Fibroblast of skin of abdomen (primary cell): Measurements from ENCODE around the gene STUM.
"Not testable (repeated sequence)": the region's sequence is repeated elsewhere in the genome, so short reads cannot be mapped to it uniquely, and the experiment has no call there.

Source experiments
- DNase-seq: peaks from one replicate; pipeline ENCODE4 v3.0.0-alpha.2; 2013

STUM gene

DNA sequence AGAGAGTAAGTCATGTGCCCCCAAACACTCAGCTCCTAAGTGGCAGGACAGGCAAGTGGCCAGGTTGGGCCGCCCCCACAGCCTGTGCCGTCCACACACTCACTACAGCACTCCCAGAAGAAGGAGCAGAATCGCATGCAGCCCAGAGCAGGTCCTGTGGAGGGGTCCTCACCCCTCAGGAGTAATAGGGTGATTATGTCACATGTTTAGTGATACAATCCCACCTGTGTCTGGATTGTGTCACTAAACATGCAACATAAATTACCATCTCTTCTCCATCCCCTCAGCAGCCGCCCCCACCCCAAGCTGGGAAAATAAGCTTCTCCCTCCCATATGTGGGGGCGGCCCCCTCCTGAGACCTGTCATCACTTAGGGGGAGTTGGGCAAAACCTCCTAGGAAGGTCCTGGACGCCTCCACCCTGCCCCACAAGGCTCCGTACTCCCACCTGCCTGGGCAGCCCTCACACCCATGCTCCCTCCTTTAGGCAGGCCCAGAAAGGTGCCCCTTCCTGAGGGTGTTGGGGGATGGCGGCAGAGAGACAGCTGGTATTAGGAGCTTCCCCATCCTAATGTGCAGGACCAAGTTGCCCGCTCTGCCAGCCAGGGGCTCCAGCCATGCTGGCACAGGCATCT is 56.9 kb downstream of the STUM start:
- DNase-seq, result no peak

DNA sequence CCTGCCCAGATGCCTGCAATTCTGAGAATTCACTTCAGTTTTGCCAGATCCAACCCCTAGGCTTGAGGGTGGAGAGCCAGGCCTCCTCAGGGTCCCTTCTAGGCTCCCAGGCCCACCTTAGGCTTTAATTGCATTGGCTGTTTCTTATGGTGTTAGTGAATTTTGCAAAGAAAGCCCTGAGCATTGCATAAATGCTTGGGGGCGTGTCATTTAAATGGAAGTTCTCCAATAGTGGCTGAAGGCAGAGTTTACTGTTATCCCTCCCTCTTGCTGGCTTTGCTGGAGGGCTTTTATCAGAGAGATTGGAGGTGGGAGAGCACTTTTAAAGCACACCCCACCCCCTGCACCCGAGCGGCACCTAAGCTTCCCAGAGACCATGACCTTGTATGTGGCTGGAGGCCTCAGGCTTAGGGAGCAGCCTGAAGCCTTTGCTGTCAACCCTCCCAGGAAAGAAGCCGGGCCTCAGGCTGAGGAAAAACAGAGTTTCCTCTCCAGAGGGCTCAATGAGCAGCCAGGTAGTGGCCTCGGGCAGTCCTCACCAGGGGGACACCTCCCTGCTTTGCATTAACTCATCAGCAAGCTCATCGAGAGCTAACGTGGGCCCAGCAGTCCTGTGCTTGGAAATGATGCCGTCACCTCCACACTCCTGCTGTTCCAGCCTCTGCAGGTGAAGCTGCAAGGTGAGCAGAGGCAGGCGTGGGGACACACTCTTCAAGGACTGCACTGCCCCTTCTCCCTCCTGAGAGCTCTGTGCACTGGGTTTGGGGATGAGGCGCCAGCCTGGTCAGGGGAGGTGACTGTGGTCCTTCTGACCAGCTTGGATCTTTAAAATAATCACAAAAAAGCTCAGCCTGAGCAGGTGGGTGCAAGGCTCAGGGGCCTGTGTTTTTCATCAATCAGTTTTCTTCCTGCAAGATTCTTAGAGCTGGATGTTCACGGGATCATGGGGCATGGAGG is 58.0 kb downstream of the STUM start:
- no peak for DNase-seq

DNA sequence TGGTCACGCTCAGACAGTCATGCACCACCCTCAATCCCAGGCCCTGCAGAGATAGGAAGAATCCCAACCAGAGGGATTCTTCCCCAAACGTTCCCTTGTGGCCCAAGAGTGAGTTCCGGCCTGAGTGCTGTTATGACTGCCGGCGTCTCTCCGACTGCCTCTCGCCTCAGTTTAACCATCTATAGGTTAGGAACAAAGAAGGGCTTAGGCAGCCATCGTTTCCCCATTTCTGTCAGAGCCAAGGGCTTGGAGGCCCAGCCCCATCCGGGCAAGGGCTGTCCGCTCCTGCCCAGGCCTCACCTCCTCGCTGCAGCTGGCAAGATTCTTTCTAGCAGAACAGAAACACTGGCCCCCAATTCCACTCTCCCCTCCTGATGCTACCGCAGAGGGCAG is 58.7 kb downstream of the STUM start:
- no peak for DNase-seq

DNA sequence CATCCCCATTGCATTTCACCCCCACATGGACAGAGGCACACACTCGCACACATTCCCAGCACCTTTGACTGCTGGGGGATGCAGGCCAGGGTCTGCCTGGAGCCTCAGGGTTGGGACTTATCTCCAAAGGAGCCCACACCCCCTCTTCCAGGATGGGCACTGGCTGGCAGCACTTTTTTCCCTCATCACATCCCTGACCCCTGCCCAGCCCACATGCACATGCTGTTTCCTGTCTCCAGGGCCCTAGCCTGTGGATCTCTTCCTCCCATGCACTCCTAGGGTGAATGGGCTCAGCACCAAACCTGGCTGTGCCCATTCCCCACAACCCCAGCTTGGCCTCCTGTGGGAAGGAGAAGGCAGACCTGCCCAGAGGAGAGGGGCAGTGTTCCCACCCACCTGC is 59.3 kb downstream of the STUM start:
- no peak for DNase-seq

DNA sequence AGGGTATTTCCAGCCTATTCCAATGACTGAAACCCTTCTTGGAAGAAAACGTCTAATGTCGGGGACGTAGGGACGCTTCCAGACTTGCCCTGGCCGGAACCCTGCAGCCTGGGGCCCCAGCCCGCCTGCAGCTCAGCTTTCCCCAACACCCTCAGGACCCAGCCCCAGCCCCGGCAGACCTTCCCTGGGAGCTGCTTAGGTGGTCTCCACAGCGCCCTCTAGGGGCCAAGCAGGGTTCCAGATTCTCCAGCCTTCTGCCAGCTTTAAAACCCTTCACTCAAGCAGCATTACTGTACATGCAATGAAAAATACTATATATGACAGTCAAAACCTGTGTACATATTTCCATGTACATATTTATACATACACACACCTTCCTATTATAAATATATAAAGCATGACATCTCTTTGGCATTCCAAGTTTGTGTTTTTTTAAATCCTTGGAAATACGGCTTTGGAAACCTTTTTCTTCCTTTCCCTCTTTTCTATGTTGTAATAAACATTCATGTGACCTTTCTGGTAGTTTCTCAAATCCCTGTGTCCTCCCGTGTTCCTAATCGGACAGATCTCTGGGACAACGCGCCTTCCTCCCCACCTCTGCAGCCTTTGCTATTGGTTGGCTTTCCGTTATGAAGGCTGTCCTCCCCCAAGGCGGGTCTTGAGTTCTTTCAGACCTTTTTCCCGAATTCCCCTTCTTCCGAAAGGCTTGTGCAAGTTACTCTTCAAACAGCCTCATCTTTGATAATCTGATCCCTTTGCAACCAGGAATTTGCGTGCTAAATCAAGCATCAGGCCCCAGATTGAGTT is 60.3 kb downstream of the STUM start:
- DNase-seq, result peak; percentile 39

DNA sequence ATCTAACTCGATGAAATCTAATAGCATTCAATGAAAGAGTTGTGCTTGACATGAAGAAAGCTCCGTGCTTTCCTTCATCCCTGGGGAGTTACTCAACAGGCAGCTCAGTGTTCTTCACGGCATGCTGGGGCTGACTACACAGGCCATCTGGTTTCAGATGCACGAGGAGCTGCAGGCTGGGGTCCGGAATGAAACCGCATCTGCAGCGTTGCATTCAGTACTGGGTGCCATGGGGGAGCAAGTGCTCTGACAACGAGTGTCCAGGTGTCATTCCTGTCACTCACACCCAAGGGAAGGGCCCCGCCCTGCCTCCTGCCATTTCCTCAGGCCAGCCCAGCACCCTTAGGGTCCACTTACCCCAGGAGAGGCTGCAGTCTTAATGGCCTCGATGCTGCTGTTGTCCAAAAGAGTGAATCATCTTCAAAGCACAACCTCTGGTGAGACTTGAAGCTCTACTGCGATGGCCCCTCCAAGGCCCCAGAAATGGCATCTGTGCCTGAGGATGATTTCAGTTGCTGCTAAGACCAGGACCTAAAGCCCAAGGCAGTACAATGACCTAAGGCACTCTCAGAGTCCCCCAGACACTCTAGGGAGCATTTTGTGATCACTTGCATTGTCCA is 61.4 kb downstream of the STUM start:
- DNase-seq, result peak; percentile 34

DNA sequence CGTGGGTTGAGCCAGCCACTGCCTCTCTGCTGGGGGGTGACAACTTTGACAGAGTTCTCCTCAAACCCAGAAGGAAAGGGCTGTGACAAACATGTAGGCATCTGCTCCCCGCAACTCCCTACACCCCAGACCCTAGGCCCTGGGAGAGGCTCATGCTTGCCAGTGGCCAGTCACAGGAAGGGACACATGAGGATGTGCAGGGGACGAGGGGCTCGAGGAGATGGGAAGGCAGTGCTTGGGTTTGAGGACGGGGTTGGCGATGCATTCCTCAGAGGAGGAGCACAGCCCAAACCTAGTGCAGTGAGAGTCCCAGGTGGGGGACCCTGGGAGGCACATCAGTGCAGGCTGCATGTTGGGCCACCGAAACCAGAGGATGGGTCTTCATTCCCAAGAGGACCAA is 62.1 kb downstream of the STUM start:
- DNase-seq, result no peak

DNA sequence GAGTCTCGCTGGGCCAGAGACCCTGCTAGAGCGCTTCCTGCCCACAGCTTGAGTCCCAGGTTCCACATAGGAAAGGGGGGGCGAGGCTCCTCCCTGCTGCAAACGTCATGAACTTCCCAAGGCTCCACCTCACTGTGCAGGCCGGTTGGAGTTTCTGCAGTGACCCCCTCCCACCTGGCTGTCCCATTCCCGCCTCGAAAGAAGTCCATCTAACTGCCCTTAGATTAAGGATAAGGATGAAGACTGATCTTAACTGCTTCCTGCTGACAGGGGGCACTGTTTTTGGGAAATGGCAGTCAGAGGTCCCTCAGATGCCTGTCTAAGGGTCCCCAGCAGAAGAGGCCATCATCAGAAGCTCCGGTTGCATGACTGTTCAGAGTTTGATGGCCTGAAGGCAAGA is 62.7 kb downstream of the STUM start:
- DNase-seq, result no peak

DNA sequence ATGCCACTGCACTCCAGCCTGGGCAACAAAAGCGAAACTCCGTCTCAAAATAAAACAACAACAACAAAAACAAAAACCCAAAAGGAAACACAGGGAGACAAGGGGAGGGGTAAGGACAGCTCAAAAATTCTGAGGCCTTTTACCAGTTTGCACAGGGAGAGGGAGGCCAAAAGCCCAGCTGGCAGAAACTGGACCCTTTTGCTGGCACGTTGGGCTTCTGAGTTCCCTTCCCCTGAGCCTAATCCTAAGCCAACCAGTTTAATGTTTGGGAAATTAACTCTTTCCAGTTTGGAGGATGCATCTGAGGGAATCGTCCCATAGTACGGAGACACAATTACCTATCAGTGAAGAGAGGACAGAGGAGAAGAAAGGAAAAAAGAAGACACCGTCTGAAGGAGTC is 63.4 kb downstream of the STUM start:
- DNase-seq, result not testable (repeated sequence)

DNA sequence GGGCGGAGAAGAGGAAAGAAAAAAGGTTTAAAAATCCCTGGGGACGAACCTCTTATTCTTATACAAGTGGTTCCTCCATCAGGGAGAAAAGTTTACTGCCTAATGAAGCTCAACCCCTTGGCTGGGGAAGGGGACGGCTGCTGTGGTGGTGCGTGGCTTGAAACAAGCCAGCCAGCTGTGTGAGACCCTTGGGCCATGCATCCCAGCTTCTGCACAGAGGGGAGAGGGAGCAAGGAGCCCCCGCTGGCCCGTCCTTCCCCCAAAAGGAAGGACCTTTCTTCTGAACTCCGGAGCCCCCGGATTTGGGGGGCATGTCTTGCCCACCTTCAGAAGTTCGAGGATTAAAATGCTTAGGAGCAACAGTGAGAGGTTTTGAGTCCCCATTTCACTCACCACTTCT is 67.3 kb downstream of the STUM start:
- DNase-seq, result no peak

DNA sequence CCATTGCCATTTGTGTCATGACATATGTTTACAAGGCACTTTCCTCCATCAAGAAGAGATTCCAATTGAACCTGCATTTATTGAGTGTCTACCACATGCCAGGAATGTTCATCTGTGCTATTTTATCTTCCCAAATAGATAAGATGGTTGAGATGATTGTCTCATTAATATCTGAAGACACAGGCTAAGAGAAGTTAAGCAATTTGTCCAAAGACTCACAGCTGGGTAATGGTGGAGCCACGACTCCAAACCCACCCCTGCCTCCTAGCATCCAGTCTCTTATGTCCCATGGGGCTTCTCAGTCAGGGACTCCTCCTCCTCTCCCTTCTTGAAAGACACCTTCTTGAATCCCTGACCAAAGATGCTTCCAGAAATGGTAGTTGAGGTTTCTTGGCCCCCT is 68.1 kb downstream of the STUM start:
- no peak for DNase-seq

DNA sequence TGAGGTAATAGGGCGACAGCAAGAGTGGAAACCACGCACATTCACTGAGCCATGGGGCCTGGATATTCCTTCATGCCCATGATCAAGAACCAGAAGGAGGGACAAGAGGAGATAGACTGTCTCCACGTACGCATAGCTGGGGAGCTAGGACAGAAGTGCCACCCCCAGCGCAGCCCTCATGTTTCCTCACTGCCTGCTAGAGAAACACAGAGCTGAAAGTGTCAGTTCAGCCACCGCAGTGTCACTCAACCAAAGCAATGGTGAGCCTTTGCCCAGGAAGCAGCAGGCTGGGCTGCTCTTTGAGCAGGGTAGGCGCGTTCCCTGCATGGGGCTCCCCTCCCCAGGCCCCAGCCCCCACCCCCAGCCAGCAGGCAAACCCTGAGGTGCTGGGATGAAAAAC is 68.5 kb downstream of the STUM start:
- DNase-seq, result no peak

DNA sequence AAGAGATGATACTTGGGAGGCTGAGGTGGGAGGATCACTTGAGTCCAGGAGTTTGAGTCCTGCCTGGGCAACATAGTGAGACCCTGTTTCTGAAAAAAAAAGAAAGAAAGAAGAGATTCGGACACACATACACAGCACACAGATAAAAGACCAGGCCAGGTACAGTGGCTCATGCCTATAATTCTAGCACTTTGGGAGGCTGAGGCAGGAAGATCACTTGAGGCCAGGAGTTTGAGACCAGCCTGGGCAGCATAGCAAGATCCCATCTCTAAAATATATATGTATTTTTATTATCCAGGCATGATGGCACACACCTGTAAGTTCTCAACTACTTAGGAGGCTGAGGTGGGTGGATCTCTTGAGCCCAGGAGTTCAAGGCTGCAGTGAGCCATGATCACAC is 69.2 kb downstream of the STUM start:
- not testable (repeated sequence) for DNase-seq

DNA sequence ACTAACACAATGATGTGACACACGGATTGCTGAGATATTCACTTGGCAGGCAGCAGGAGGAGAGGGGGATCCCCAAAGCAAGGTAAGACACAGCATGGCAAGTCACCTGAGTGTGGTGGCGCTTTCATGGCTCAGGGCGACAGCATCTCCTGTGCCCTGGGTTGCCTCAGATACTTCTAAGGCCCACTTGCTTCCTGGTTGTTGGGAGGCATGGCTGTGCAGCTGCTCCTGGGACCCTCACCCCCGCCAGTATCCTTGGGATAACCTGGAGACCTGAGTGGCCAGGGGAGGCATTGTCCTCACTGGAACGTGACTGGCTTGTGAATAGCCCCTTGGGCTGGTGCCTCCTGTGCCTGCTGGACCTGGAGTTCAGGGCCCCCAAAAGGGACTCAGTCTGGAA is 69.8 kb downstream of the STUM start:
- no peak for DNase-seq

DNA sequence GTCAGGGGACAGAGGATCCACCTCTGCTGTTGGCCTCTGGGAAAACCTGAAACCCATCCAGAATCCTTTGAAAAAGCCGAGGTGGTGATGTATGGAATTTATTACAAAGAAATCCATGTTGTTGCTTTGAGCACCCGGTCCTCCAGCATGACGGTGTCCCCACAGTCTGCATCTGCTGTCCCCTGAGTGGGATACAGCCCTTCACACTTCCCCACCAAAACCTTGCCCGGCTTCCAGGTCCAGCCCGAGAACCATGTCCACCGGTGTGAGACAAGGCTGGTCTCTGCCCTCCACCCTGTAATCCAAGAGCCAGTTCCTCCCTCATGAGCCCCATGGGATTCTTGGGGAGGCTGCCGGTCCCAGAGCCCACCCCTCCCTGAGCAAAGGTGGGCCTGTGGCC is 70.5 kb downstream of the STUM start:
- no peak for DNase-seq

DNA sequence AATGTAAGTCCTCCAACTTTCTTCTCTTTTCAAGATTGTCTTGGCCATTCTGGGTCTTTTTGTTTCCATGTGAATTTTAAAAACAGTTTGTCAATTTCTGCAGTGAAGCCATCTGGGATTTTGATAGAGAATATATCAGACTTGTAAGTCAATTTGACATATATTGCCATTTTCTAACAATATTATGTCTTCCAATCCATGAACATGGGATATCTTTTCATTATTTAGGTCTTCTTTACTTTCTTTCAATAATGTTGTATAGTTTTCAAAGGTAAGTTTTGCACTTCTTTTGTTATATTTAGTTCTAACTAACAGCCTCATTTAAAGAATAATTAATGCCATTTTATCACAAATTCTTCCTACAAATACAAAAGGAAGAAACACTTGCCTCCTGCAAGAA is 73.4 kb downstream of the STUM start:
- no peak for DNase-seq

DNA sequence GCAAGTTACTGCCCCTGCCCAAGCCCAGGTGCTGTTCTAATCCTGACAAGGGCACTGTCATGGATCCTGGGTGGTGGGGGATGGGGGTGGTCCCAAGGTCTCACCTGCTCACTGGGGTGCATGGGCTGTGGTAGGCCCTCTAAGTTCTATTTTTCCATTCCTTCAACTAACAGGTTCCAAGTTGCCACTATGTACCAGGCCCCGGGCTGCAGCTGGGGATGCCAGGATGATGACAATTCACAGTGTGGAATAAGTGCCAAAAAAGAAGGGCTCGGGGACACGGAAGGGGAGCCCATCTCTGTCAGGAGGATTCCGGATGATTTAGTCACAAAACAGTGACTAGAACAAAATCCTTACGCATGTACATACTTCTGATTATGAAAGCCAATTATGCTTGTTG is 76.0 kb downstream of the STUM start:
- DNase-seq, result no peak

DNA sequence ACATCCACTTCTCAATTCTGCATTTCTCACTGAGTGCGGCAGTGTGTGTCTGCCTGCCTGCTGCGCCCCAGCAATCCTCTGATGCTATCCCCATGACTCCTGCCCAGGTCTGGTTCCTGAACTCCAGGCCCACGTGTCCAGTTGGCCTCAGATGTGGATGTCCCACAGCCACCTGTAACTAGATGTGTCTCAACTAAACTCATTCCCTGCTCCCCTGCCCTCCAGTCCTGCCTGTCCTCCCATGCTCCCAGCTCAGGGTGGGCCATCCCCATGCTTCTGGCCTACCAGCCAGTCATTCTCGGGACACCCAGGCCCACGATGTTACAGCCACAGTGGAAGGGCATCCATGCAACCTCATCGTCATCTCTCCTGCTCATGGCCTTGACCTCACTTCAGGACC is 76.8 kb downstream of the STUM start:
- DNase-seq, result no peak

DNA sequence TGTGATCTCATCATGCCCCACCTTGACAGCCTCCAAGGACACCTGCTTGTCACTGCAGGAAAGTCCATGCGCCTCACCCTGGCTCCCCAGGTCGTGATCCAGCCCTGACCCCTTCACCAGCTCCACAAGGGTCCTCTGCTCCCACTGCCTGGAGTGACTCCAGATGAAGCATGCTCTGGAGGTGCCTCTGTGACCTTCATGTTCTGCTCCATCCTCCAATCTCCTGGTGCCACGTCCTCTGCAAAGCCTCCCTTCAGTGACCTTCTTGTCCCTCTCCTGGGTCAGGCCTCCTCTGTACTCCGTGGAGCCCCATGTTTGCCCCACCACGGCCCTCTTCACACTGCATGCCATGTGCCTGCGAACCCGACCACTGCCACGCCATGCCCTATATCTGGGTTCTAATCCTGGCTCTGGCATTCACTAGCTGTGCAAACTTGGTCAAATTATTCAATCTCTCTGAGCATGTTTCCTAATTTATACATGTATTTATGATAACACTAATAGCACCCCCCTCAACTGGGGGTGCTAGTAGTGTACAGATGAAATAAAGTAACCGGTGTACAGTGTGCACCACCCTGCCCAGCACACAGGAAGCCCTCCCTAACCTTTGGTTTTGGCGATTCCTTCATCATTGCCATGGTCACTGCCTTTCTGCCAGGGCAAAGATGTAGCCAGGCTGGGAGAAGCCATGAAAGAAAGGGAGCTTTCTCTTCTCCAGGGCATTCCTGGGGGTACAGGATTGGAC is 77.4 kb downstream of the STUM start:
- no peak for DNase-seq

DNA sequence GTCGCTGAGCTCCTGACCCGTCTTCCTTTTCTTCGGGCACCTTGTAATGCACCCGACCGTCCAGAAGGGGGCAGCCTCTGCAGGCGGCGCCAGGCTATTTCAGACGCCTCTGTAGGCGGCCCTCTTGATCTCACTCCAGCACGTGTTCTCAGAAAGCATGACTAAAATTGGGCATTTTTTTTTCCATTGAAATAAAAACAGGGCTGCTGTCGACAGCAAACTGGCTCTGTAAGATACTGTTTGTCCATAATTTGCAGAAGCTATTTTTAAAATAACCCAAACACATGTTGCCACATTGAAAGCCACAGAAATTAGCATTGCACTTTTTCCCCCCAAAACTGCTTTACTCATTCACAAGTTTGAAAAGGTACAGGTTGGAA is 78.0 kb downstream of the STUM start:
- peak; percentile 52 for DNase-seq

DNA sequence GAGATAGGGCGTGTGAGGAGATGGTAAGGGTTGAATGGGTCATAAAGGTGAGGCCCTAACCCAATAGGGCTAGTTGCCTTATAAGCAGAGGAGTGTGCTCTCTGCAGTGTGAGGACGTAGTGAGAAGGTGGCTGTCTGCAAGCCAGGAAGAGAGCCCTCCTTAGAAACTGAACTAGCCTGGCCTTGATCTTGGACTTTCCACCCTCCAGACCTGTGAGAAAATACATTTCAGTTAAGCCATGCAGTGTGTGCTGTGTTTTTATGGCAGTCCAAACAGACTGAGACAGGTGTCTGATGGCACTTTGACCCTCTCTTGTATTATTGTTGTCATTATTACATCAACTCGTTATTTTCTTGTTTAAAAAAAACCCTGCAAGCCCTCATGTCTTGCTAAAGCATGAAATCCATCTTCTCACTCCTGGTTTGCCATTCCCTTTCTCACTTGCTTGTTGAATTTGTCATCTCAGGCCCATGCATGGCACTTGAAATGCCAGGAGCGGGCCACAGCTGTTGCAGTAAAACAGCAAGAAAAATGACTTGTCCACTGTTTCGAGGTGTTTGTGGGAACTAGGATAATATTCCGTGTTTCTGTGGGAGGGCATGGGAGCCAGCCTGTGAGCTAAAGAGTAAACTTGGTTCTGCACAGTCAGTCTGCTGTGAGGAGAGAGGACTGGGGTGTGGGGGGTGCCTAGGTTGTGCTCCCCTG is 78.6 kb downstream of the STUM start:
- no peak for DNase-seq
